Activated CD4-positive, alpha-beta T cell treated with anti-CD3 and anti-CD28 coated beads, Interleukin-2, amount 50 U/mL, for 16 hours (primary cell): ENCODE measurements around the gene SCUBE1.
"Not testable (repeated sequence)": the region's sequence is repeated elsewhere in the genome, so short reads cannot be mapped to it uniquely, and the experiment has no call there.

Experiments
- DNase-seq: peaks from one replicate; pipeline ENCODE4 v3.0.0-alpha.2; 2020

The SCUBE1 gene

GRCh38 chr22:43299736-43300135 lies 43.4 kb downstream of the SCUBE1 start:
- no peak for DNase-seq

GRCh38 chr22:43298062-43298801 lies 44.9 kb downstream of the SCUBE1 start:
- DNase-seq: no peak

- no peak for DNase-seq
Measured at GRCh38 chr22:43297270-43298061, 45.7 kb downstream of the SCUBE1 start.

GRCh38 chr22:43296276-43296902 lies 46.8 kb downstream of the SCUBE1 start:
- DNase-seq: no peak

GRCh38 chr22:43295660-43296059 lies 47.5 kb downstream of the SCUBE1 start:
- no peak for DNase-seq

GRCh38 chr22:43295173-43295572 lies 48.0 kb downstream of the SCUBE1 start:
- no peak for DNase-seq

GRCh38 chr22:43293655-43294392 lies 49.3 kb downstream of the SCUBE1 start:
- no peak for DNase-seq

- DNase-seq: no peak
Measured at GRCh38 chr22:43293259-43293654, 49.9 kb downstream of the SCUBE1 start.

DNA sequence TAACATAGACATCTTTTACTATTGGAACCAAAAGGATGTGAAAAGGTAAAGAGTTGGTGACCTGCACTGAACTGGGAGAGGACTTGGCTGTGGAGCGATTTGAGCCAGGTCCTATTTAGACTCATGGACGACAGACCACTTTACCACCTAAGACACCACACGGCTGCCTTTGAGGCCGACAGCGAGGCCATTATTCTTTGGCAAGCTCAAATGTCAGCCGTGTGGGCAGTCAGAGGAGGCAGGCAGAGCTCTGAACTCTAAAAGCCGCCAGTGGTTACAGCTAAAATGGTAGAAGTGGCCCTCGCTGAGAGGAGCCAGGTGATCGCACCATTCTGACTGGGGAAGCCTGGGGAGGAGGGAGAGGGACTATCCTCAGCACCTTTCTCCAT lies 50.5 kb downstream of the SCUBE1 start:
- no peak for DNase-seq

DNA sequence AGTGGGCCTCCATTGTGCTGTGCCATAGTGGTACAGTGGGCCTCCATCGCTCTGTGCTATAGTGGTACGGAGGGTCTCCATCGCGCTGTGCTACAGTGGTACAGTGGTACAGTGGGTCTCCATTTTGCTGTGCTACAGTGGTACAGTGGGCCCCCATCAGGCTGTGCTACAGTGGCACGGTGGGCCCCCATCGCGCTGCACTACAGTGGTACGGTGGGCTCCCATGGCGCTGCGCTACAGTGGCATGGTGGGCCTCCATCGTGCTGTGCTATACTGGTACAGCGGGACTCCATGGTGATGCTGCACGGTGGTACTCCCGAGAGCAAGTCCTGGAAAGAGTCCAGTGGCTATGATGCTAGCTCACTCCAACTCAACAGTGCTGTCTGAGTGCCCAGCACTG lies 51.8 kb downstream of the SCUBE1 start:
- DNase-seq: no peak

DNA sequence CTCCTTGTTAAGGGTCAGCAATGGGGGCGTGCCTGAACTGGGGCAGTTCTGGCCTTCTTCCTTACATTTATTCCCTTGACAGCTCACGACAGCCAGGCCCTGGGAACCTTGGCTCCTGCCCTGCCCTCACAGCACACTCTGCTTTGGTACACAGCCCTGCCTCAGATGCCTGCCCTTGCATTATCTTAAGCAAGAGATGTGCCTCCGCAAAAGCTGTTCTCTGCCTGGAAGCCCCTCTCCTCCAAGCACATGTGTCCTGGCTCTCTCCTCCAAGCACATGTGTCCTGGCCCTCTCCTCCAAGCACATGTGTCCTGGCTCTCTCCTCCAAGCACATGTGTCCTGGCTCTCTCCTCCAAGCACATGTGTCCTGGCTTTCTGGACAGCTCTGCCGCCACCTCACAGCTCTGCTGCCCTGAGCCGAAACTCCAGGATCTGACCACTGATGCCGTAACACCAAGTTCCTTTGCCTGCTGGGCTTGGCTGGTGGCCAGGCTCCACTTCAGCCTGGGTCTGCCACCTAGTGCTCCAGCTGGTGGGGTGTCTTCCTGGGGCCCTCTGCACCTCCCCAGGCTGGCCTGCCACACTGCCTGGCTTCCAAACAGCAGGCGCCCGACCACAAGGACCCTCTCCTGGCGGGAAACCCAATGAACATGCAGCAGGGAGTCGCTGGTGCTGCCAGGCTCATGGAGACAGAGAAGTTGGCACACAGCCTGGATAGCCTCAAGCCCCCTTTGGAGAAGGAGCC lies 53.0 kb downstream of the SCUBE1 start:
- DNase-seq: no peak

DNA sequence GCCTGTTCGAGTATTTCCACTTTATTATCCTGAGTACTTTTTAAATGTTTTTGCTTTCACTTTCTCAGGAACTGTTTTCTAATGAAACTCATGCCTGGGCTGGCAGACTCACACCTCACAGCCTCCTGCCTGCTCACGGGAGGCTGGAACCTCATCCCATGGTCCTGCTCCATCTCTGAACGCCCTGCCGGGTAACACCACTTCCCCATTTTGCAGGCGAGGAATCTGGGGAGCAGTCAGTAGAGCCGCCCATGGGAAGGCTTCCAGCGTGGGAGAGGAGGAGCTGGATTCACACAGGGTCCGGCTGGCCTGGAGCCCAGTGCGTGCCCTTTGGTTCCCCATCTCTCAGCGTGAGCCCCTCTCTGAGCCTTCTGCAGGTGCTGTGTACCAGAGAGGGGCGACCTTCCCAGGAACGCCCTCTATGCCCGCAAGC lies 53.6 kb downstream of the SCUBE1 start:
- DNase-seq: no peak

DNA sequence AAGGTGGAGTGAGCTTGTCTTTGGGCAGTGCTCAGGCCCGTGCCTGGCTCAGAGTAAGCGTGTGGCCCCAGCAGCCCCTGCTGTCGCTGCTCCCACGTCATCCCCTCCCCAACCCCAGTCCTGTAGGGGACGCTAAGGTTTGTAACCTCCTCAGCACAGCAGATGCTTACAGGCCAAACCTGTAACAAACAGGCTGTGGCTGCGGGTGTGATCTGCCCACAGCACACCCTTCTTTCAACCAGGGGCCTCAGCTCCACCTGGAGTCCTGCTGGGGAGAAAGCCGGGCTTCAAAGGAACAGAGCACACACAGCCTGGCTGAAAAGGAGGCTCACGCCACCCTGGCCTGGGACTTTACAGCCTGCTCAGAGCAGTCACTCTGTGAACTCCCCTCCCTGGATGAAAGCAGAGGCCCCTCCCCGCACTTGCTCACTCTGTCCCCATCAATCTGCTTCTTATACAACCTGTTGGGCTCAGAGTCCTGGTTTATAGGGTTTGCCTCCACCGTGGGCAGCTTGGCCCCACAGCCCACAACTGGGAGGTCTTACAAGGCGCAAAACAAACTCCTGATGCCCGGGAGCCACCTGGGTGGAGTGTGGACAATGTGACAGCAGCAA lies 54.3 kb downstream of the SCUBE1 start:
- no peak for DNase-seq

DNA sequence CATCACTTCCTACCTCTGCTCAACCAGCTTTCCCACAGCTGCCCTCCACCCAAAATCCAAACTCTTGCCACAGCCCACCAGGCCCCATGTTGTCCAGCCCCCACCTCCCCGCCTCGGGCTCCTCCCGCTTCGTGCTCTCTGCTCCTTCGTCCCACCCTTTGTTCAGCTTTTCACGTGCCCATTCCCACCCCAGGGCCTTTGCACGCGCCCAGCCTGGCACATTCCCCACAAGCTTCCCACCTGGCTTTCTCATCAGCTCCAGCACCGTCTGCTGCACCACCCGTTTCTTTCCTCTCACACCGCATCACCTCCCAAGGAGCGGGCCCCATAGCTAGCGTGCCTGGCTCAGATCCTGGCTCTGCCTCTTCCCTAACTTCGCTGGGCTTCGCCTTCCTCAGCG lies 54.8 kb downstream of the SCUBE1 start:
- no peak for DNase-seq

DNA sequence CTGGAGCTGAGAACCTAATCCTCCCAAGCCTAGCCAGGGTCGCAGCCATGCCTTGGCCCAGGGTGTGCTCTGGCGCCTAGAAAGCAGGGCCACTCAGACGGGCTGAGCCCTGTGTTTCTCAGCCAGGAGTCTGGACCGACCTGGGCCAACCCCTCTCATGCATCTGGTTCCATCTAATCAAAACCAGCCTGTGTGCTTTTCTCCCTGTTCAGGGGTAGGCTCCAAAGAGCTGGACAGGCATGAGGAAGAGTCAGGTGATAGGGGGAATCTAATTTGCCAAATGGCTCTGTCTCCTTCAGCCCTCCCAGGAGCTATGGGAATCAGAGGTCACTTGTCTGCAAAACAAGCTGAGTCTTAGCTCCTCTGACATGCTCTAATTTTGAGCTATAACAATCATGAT lies 55.7 kb downstream of the SCUBE1 start:
- no peak for DNase-seq

DNA sequence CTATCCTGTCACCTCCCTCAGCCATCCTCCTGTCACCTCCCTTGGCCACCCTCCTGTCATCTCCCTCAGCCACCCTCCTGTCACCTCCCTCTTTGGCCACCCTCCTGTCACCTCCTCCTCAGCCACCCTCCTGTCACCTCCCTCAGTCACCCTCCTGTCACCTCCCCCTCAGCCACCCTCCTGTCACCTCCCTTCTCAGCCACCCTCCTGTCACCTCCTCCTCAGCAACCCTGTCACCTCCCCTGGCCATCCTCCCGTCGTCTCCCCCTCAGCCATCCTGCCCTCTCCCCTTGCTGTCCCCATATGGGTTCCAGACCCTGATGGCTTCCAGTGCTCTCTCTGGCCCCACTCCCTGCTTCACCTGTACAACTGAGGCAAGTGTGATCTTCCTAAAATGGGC lies 61.8 kb downstream of the SCUBE1 start:
- no peak for DNase-seq

DNA sequence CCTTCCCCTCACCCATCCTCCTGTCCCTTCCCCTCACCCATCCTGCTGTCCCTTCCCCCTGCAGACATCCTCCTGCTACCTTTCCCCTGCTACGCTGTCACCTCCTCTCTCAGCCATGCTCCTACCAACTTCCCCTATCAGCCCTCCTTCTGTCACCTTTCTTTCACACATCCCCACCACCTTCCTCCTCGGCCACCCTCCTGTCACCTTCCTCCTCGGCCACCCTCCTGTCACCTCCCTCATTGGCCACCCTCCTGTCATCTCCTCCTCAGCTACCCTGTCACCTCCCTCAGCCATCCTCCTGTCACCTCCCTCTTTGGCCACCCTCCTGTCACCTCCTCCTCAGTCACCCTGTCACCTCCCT lies 62.7 kb downstream of the SCUBE1 start:
- DNase-seq: not testable (repeated sequence)

DNA sequence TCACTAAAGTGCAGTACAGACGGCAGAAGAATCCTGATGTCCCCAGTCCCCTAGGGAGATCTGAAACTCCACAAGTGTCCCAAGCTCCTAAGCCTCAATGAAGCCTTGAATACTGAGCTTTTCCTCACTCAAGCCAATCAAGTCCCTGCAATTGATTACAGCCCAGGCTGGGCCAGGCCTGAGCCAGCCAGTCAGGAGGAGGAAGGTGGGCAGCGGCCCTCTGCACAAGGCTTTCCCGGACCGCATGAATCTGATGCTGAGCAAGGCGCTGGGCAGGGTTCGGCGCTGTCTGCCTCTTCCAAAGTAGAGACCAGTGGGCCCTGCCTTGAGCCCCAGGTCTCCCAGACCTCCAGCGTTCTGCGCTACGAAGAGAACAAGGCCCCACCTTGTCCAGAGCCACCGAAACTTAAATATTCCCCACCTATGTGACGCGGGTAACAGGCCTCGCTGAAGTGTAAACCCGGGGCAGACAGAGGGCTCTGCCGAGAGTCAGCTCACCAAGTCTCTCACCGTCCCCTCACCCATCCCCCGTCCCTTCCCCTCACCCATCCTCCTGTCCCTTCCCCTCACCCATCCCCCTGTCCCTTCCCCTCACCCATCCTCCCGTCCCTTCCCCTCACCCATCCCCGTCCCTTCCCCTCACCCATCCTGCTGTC lies 63.2 kb downstream of the SCUBE1 start:
- no peak for DNase-seq

DNA sequence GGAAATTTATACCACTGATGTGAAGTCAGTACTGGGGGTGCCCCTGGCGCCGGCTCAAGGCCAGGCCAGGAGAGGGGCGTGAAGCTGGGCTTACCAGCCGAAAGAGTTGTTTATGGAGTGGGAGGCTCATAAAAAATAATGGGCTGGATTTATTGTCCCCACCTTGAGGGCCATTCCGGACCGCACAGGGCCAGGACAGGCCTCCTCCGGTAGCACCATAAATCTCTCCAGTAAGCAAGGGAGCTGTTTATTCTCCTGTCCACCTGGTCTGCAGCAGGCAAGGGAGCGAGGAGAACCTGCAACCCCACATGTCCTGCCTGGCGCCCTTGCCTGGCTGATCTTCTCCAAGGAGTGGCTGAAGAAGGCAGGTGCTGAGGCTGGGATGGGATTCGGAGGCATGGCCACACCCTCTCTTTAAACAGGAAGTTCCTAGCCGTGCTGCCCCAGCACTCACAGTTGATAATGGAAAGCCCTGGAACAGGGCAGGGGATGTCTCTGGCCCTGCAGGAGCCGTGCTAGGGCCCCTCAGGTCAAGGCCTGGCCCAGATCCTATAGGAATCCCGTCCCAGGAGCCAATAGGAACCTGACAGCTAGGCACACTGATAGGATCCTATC lies 65.1 kb downstream of the SCUBE1 start:
- DNase-seq: no peak

- DNase-seq: no peak
Measured at GRCh38 chr22:43277091-43277490, 66.1 kb downstream of the SCUBE1 start.

DNA sequence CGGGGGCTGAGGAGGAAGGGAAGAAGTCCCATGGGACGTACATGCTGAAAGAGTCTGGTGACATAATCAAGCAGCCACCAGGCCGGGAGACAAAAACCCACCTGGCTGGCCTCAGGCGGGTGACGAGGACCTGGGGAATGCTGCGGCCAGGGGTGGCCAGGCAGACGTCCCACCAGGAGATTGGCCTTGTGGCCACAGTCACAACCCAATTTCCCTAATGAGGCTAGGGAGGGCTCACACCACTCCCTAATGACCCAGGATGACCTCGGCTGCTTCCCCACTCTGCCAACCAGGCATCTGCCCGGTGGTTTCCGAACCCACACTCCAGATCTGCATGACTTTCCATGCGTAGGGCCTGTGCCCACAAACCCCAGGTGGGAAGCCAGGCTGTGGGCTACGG lies 66.9 kb downstream of the SCUBE1 start:
- no peak for DNase-seq
